HFF-Myc (cell line): ENCODE results near the gene CNOT3.

Source experiments
- DNase-seq: peaks from one replicate; pipeline ENCODE4 v3.0.0-alpha.2; 2011; ENCODE audit warnings: low read depth; ENCODE audit errors: extremely low read depth
- H3K4me3 ChIP-seq: replicated peaks from 2 replicates; pipeline ENCODE4 v1.5.1; 2011; ENCODE audit warnings: low read depth, mild to moderate bottlenecking, control low read depth, low read length
- TF ChIP-seq, protein P1 (sequence below): IDR thresholded peaks from 2 replicates; pipeline ENCODE4 v1.5.1; 2012; ENCODE audit warnings: mild to moderate bottlenecking, low read depth, low read length, control low read depth; ENCODE audit errors: missing control alignments

The CNOT3 gene

DNA sequence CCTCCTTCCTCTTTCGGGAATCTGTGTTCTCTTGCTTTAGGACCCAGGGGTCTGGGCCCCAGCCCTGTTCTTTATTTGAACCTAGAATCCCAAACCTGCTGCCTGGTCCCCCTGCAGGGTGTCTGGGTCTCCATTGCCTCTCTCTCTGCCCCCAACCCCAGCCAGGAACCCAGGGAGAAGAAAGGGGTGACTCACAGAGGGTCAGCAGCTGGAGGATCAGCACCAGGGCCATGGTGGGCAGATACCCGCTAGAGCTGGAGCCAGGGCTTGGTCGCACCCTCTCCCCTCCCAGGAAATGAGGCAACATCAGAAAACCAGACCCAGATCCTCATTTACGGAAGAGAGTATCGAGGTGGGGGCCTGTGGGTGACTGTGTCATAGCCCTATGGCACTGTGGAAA, 37.0 kb upstream of the CNOT3 start, which contains the start of gene OSCAR:
Gene OSCAR (minus strand): TSS at position 243 of the 400 bp plus-strand sequence. CDS start 11 bp downstream, at position 232.
- H3K4me3 ChIP-seq: no peak within 1 kb of the TSS
- TF ChIP-seq, protein P1, sequence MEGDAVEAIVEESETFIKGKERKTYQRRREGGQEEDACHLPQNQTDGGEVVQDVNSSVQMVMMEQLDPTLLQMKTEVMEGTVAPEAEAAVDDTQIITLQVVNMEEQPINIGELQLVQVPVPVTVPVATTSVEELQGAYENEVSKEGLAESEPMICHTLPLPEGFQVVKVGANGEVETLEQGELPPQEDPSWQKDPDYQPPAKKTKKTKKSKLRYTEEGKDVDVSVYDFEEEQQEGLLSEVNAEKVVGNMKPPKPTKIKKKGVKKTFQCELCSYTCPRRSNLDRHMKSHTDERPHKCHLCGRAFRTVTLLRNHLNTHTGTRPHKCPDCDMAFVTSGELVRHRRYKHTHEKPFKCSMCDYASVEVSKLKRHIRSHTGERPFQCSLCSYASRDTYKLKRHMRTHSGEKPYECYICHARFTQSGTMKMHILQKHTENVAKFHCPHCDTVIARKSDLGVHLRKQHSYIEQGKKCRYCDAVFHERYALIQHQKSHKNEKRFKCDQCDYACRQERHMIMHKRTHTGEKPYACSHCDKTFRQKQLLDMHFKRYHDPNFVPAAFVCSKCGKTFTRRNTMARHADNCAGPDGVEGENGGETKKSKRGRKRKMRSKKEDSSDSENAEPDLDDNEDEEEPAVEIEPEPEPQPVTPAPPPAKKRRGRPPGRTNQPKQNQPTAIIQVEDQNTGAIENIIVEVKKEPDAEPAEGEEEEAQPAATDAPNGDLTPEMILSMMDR: no peak
- DNase-seq: no peak

DNA sequence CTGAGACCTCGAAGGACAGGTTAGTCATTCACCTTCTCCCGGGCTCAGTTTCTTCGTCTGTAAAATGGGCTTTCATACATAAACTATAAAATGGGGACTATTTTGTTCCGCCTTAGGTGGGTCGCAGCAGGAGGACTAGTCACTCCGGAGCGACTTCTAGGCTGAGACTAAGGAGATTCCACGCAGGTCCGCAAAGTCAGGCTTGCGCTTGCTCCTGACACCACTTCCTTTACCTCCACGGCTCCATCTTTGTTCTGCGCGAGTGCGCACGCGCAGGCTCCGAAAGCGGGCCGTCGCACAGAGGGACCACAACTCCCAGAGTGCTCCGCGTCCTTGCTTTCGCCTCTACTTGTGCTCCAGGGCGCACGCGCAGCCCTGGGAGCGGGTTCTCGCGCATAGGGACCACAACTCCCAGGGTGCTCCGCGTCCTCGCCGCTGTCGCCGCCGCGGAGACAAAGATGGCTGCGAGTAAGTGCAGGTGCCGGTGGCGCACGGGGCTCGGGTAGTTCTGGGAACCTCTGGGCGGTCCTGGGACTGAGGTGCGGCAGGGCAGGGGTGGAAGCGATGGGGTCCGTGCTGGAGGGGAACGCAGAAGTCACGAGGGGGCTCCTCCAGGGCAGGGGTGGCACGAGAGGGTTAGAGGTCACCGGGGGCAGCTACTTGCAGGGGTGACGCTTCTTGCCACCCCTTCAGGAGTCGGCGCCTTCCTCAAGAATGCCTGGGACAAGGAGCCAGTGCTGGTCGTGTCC, 35.0 kb upstream of the CNOT3 start, which contains the start of gene NDUFA3:
Gene NDUFA3 (plus strand): TSS at position 435 of the 749 bp plus-strand sequence. CDS start 24 bp downstream, at position 459.
- H3K4me3 ChIP-seq: peak within 1 kb of the TSS; percentile 99
- TF ChIP-seq, protein P1: no peak
- peak; percentile 96 for DNase-seq

DNA sequence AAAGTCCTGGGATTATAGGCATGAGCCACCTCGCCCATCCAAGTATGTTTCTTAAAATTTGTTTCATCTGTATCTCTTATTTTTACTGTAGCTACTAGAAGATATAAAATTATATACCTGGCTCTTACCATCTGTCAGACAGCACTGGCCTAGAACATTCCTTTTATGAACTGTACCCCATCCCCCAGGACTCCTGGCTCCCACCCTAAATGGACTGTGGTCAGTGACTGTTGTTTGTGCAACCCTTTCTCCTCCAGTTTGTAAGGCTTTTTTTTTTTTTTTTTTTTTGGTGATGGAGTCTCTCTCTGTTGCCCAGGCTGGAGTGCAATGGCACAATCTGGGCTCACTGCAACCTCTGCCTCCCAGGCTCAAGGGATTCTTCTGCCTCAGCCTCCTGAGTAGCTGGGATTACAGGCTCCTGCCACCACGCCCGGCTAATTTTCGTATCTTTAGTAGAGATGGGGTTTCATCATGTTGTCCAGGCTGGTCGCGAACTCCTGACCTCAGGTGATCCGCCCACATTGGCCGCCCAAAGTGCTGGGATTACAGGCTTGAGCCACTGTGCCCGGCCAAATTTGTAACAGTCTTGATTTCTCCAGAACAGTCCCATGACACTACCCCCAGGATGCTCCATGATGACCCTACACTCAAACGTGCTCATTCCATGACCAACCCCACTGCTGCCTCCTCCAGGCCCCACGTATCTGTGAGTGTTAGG, 32.4 kb upstream of the CNOT3 start:
- no peak for DNase-seq
- no peak overlapping the region for H3K4me3 ChIP-seq
- TF ChIP-seq, protein P1: no peak

DNA sequence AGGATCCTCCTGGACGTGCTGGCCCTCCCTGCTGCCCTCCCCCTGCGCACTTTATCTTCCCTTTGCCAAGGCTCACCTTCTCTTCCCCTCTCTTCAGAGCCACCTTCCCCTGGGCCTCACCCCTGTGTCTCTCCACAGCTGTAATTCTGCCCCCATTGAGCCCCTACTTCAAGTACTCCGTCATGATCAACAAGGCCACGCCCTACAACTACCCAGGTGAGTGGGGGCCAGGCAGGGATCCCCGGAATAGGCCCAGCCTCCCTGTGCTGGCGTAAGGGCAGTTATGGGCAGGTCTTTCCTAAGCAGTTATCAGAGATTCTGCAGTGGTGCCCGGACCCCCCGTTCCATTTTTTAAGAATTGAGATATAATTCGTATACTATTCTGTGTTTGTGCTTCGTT, 31.8 kb upstream of the CNOT3 start:
- H3K4me3 ChIP-seq: no peak overlapping the region
- no peak for DNase-seq
- TF ChIP-seq, protein P1: no peak

DNA sequence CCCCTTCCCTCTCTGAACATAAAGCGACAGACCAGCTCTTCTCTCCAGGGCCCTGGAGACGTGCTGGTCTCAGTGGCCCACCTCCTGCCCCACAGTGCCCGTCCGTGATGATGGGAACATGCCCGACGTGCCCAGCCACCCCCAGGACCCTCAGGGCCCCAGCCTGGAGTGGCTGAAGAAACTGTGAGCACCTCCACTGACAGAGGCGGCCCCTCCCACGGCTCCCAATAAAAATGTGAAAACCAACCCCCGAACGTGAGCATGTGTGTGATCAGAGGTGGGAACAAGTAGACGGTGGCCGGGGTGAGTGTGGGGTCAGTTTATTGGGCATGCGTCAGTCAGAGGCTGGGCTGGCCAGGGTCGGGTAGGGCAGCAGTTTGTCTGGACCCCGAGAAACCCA, 30.8 kb upstream of the CNOT3 start:
- H3K4me3 ChIP-seq: no peak overlapping the region
- TF ChIP-seq, protein P1: no peak
- no peak for DNase-seq

DNA sequence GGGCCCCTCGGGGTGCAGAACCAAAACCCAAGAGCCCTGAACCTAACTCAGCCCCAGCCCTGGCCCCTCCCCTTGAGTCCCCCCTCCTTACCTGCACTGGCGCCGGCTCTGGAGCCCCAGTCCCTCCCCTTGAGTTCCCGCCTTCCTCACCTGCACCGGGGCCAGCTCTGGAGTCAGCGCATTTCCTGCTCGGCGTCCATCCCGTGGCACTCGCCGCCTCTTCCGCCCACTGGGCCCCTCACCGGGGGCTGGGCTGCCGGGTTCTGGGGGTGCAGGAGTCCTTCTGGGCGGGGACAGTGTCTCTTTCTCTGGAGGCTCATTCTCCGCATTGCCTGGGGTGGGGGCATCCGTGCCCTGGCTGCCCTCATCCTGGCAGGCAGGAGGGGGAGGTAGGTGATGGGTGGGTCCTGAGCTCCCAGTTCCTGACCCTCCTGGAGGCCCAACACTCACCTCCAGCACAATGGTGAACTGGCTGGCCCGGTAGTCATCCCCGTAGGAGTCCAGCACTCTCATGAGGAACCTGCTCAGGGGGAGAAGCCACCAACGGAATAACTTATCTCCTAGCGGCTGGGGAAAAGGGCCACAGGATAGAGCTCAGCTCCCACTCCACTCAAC, 29.6 kb upstream of the CNOT3 start:
- DNase-seq: no peak
- TF ChIP-seq, protein P1: no peak
- no peak overlapping the region for H3K4me3 ChIP-seq
